HG02678 (cell line): ENCODE results near the gene ZNF385A.
A peak's percentile ranks its signal among the peaks of the same experiment; 100 is the strongest.

ENCODE experiments used
- ATAC-seq: cut with Tn5 transposase; IDR thresholded peaks from one replicate; pipeline ENCODE4 v1.9.1; 2021; ENCODE audit warnings: mild to moderate bottlenecking, moderate library complexity; ENCODE audit not compliant: unreplicated experiment

ZNF385A gene, protein sequence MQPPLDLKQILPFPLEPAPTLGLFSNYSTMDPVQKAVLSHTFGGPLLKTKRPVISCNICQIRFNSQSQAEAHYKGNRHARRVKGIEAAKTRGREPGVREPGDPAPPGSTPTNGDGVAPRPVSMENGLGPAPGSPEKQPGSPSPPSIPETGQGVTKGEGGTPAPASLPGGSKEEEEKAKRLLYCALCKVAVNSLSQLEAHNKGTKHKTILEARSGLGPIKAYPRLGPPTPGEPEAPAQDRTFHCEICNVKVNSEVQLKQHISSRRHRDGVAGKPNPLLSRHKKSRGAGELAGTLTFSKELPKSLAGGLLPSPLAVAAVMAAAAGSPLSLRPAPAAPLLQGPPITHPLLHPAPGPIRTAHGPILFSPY

DNA sequence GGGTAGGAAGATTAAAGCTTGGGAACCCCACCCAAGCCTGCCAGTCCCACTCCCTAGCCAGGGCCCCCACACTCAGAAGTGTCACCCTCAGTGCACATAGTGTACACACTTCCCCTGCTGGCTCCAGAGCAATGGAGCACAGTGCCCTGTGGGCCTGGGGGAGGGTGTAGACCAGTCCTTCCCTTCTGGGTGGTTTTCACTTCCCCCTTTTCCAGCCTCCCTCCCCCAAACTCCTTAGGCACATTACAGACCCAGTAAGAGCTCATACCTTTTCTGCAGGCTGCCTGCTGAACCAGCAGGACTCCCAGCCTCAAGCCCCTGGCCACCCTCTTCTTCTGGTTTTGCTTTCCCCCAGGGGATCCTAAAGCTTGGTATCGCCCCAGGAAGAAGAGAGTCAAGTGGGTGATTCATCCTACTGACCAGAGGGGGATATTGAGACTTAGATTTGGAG is at the start of gene ZNF385A:
Gene ZNF385A, minus strand, starts transcription at position 143 of the 451 bp plus-strand sequence. CDS start 219 bp downstream, outside the sequence.
- ATAC-seq: peak; percentile 35

DNA sequence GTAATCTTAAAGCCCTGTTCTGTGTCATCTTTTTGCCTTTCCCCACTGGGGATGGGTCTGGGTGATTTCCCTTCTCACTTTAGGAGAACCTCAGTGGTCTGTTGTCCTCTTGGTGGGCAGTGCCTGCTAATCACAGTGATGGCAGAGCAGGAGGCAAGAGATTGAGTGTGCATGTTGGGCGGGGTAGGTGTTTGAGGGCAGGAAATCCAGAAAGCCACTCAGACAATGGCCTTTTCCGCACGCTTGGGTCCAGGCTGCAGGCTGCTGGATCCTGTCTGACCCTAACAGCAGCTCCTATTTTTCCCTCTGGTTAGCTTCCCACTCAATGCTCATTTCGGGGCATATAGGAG is 48.3 kb upstream of the ZNF385A start:
- ATAC-seq: no peak

DNA sequence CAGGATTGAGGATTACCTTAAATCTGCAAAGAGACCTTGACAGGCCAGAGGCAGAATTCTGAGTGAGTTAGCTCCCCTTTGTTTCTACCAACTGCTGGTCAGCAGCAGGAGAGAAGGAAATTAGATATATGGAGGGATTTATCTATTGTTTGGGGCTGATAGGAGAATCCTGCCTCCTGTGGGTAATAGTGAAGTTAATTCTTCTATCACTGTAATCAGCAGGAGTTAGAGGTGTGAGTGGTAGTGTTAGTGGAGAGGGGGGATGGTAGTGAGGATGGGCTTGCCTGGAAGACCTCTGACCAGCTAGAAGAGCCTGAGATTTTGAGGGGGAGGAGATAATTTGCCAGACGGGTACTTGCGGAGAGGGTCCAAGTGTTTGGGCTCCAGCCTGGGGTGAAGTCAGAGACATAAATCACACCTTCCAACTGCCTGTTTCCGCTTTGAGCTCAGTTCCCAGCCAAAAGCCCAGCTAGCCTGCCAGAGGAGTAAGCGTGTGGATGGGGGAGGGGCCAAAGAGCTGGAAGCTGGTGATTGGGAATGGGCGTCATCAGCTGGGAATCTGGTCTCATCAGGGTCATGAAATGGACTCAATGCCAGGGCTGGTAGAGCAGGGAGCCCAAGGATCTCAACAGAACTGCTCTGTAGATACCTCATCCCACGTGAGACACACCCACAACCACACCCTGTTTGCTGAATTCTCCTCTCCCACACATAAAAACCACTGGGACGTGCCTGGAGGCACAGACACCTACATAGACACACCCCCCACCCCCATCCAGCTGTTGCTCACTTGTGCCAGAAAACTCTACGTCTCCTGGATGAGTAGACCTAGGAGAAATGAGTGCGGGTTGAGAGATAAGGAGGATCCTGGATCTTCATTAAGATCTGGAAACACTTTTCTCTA is 47.6 kb upstream of the ZNF385A start:
- no peak for ATAC-seq

DNA sequence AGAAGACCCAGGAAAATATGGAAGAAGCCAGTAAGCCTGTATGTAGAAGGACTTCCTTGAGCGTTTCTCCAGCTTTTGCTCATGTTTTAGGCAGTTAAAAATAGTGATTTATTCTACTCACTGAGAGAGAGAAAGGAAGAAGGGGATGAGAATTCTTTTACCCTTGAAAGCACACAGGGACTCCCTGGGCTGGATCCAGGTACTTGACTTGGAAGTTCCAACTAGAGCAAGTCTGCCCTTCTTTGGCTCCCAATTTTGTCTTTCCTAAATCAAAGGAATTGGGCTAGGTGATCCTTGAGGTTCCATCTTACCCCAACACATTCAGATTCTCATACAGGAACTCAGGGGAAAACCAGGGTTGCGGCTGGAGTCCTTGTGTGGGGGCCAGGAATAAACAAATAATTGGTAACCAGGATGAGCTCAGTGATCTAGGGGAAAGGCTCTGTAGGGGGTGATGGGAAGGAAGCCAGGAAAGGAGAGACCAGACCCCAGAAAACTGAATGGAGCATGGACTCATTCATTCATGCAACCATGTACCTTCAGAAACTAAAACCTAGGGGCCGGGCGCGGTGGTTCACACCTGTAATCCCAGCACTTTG is 46.0 kb upstream of the ZNF385A start:
- no peak for ATAC-seq

DNA sequence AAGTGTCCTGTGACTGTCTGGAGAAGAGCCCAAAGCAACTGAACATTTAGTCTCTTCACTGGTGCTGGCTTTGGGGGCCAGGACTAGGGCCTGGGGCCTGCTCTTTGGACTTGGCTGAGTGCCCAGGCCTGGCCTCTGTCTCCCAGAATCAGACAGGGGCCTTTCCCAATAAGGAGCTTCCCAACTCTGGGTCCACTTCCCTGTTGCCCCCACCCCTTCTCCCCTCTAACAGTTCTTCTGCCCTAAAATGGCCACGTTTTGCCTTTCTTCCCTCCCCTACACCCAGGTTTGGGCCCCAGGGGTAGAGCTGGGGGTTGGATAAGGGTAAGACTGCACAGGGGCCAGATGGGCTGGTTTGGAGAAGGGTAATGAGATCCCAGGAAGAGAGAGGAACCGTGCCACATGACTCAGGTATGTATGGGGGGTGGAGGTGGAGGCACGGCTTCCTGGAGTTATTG is 44.5 kb upstream of the ZNF385A start:
- no peak for ATAC-seq

DNA sequence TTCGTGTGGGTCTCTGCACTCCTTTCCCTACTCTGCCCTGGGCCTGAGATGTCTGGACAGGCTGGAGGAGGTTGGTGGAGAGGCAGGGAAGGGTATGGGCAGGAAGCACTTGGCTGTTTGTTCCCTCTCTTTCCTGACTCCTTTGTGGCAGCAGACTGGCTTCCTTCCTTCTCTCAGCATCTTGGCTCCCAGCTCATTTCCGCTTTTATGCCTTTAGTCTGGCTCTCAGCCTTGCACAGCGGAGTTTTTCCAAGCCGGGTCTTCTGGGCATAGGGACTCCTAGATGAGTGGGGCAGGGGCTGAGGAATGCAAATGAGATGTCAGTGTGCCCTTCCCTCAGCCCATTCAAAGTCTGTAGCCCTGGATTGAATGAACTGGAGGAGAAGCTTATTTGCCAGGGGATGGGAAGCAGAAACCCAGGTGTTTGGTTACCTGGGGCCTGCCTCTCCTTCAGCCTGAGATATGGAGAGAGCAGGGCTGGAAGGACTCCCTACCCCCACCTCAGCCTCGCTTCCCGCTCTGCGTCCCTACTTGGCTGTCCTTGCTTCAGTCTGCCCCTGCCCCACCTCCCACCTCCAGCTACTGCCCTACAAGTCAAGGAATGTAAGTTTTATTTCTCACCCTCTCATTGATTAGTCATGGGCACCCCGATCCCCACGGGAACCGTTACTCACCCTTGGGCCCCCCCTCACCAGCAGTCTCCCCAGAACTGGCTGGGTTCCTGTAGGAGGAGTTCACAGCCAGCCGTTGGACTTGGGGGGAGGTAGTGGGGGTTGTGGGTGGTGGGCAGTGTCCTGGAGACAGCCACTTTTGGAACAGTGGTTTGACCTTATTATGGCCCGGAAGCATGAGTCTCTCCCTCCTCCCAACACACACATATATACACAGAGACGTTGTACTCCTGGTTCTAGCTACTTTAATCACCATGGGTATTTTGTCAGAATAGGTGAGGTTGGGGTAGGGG is 43.8 kb upstream of the ZNF385A start:
- no peak for ATAC-seq

DNA sequence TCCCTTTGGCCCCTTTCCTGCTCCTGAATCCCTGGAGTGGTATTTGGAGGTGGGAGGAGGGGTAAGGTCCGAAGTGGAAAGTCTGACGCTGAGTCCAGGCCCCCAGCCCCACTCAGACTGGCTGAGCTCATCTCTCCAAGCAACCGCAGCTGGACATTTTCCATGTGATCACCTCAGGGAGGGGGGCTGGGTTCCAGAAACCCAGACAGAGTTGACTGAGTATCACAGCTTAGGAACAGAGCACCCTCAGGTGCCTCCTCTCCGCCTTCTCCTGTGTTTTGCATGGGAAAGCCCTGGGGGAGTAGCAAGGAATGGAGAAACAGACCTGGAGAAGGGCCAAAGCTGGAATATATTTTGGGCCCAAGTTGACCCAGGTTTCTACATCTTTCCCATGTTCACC is 42.6 kb upstream of the ZNF385A start:
- no peak for ATAC-seq

DNA sequence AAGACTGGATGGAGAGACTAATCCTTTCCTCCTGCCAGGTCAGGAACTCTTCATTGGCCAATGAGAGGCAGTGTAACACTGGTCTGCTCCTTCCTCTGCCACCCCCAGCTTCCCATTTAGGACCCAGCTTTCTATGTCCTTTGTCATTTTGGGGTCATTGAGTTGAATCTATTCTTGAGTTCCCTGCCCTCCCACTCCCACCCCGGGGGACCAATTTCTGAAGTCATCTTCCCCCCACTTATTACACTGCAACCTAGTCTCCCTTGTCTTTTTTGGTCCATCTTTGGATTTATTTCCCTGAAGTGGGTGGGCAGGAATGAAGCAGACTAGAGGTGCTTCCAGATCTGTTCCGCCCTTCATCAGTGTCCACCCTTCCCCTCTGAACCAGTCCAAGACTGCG is 42.2 kb upstream of the ZNF385A start:
- ATAC-seq: no peak

DNA sequence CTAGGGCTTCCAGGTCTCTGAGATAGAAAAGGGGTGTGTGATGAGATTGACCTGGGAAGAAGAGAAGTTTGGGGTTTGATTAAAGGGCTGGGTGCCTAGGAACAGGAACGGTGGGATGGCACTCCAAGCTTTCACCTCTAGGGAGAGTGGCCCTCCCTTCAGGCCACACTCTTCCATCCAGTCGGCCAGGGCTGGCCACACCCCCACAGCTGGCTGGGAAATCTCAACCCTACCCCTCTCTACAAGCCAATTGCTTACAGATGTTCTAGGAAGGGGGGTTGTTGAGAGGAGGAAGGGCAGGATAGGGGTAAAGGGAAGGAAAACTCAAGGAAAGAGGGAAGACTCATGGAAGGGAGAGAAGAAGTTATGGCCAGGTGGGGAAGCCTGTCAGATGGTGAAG is 41.2 kb upstream of the ZNF385A start:
- ATAC-seq: no peak

DNA sequence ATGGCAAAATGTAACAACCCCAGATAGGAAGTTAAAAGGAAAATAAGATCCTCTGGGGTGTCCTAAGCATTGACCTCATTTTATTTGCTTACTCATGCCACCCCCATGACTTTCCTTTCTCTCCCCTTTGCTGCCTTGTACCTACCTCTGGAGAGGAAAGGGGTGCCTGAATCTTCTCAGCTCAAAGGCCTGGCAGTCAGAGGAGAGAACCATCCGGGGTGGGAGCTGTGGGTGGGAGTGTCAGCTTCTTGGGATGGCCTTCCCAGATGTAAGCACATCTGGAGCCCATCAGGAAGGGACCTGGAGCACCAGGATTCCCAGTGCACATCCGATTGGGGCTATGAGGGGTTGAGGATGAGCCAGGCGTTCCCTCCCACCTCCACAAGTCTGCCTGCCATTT is 39.7 kb upstream of the ZNF385A start:
- no peak for ATAC-seq

DNA sequence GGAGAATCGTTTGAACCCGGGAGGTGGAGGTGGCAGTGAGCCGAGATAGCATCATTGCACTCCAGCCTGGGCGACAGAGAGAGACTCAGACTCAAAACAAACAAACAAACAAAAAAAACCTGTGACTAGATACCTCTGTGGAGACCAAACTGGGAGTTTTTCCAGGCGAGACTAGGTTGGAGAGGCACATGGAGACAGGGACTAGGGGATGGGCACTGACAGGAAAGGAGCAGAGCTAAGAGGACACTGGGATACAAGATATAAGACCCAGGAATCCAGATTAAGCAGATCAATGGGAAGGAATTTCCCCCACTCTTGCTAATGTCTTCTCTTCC is 39.2 kb upstream of the ZNF385A start:
- ATAC-seq: no peak

DNA sequence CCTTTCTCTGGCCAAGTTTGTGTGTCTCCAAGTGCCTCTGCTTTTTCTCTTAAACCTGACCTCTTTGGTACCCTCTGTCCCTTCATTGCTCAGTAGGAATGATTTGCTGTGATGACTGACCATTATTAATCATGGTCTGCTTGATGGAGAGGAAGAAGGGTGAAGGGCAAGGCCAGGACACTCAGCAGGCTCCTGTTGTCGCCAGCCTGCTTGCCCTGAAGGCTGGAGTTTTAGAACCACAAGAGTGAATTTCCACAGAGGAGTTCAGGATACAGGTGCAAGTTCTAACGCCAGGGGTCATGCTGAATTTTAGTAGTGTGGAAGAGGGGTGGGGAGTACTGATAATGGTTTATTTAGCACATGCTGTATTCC is 37.3 kb upstream of the ZNF385A start:
- ATAC-seq: no peak

DNA sequence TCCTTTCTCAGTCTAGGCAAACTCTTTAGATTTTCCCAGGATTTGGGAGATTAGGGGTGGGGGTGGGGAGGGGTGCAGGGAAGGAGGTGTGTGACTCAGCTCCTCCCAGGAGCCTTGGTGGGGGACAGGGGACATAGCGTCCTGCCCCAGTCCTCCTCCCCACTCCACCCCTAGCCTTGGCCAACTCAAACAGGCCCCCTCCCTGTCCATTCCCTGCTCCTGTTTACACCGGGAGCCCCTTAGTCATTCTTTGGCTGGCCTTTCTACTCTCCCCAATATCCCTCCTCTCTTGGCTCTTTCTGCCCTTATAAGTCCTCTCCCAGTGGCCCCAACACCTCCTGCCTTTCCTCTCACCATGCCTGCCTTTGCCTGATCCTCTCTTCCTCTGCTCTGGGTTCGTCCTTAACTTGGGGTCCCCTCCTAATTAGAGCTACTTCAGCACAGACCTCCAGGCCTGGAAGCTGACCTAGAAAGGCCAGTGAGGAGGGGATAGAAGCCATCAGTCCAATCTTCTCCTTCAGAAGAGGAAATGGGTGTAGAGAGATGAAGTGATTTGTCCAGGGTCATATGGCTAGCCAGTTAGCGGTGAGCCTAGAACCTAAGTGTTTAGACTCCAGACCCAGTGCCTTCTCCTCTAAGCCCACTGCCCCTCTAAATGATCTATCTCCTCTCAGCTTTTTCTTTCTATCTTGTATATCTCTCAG is 36.8 kb upstream of the ZNF385A start:
- no peak for ATAC-seq

DNA sequence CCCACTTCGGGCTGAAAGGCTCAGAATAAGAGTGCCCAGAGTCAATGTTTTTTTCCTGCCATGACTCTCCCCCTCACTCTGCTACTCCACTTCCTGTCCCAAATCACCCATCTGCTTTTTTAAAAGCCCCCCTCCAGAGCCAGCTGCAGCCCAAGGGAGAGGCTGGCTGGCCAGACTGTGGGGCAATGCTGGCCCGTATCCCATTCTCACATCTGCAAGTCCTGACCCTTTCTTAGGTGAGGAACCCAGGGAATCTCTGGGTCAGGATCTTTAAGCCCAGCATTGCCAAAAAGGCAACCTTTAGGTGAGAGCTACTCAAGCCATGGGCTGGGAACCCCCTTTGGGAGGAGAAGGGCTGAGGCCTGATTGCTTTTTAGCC is 36.2 kb upstream of the ZNF385A start:
- ATAC-seq: no peak

DNA sequence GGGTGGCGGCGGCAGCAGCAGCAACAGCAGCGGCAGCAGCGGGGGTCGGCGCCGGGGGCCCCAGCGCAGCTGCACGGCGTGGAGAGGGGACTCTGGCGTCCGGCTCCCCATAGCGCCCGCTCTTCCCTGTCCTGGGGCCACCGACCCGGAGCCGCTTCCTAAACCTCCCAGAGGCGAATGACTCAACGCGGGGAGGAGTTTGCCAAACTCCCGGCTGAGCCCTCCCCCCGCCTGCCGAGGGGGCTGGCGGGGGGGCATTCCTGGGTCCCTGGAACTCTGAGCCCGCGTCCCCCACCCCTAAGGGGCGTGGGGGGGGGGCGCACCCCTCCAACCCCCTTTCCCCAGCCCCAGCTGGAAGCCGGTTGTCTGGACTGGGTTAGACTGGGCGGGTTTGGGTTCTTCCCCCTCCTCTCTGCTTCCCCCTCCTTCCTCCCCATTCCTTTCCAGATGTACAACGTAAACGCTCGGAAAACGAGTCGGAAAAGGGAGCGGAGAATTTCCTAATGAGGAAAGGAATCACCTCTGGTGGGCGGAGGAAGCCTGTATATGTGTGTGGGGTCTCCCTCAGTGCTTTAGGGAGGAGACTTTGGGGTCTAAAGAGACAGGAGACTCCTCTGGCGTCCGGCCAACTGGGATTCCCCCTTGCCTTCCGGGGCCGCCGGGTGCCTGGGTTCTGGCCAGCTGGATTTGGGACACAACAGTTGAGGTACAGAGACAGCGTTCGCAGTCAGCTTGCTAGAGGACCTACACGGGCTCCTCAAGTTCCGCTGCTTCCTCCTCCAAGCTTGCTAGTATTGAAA is 34.8 kb upstream of the ZNF385A start, which contains the start of gene ITGA5:
Gene ITGA5, minus strand, starts transcription at position 179 of the 800 bp plus-strand sequence. Its CDS starts 68 bp downstream, at position 111.
- no peak for ATAC-seq

DNA sequence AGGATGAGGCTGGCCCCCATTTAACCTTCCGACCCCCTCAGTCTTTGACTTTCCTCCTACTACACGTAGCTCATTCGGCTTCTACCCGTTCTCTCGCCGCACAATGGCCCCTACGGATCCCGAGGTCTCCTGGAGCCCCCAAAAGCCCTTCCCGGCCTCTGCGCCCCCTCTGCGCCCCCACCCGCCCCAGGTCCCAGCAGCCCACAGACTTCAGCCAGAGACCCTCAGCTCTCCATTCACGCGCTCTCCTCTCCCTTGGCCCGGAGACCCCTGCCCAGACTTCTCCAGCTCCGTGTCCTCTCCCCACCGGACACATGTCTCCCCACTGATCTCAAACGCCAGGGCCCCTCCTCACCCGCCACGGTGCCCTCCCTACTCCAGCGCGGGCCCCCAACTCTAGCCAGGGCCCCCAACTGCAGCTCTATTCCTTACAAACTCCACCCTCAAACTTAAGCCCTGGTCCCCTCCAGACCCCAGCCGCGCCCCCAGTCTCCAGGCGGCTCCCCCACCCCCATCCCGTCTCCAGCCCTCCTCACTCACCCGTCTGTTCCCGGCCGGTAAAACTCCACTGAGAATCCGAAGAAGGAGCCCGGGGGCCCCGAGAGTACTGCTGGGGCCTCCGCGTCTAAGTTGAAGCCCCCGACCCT is 34.0 kb upstream of the ZNF385A start:
- no peak for ATAC-seq

DNA sequence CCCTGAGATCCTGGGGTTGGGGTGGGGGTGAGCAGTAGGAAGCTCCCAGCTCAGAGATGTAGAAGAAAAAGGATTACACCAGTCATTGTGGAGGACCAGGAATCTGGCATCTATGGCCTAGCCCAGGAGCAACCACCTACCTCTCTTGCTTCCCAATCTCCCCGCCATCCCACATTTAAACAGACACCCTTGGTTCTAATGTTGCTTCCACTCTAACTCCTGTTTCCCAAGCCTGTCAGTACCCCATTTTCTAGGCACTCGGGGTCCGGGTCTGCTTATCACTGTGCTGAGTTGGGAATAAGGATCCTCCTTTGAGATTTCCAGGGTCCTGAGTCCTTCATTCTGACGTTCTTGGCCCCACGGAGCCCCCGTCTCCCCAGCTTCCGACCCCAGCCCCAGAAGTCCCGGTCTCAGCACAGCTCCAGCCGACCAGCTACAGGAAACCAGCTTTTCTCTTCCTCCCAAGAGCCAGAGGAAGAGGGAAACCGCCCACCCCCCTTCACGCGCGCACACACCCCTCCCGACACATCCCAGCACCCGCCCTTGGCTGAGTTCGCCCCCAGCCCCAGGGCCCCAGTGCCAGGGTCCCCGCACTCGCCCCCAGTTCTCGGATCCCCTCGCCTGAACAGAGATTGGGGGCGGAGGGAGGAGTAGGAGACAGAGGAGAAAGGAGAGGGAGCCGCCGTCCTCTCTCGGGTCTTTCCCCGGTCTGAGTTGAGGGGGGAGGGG is 33.3 kb upstream of the ZNF385A start:
- ATAC-seq: no peak
